A549 (cell line): ENCODE results near the gene ZDHHC11B.
"Not testable (repeated sequence)": the region's sequence is repeated elsewhere in the genome, so short reads cannot be mapped to it uniquely, and the experiment has no call there.

Source experiments
- JUN ChIP-seq, 2 experiments: fragments of >200 bp; sonication (Bioruptor Twin); formaldehyde crosslinking; IDR thresholded peaks; 2 replicates in 1 of 2; 3 replicates in 1 of 2; pipeline ENCODE4 v1.6.1; 2016 to 2017
- MAZ ChIP-seq: fragments of 150-350 bp; IDR thresholded peaks from 2 replicates; pipeline ENCODE4 v1.6.1; 2014; ENCODE audit warnings: antibody characterized with exemption, low read depth, low read length, borderline replicate concordance
- POLR2A ChIP-seq: IDR thresholded peaks from 2 replicates; pipeline ENCODE4 v1.6.1; 2012; ENCODE audit warnings: mild to moderate bottlenecking, low read length
- TF ChIP-seq, protein P1 (sequence below): IDR thresholded peaks from 2 replicates; pipeline ENCODE4 v1.6.1; 2012

DNA sequence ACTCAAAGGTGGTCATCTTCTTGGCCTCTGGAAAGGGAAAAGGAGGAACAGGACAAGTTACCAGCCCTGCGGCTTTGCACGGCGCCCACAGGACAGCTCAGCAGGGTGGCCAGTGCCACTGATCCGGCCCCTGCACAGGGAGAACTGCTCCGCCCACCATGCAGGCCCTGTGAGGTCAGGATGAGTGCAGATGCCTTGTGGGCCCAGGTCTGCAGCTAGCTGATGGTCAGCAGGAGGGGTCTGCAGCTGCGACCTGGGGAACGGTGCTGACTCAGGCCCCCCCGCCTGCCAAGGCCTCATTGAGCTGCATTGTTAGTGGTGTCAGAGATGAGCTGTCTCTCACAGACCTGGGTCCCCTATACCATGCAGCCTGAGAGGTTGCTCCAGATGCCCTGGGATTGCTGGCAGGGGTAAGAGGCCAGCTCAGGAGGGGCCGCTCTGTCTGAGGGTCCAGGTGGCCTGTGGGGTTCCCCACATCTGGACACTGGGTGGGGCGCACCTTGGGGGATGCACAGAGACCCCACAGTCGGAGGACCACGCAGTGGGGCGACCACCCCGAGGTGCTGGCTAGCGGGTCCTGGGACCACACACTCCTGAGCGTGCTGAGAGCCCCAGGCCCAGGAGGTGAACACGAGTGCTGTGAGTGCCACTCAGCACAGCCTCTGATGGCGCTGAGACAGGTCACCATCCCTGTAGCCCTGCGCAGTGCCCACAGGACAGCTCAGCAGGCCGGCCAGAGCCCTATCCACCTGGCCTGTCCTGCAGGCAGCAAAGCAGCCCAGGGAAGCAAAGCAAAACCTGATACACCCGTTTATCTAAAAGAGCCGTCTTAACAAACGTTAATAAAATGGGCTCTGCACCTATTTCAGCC, 39.0 kb downstream of the ZDHHC11B start:
- TF ChIP-seq, protein P1, sequence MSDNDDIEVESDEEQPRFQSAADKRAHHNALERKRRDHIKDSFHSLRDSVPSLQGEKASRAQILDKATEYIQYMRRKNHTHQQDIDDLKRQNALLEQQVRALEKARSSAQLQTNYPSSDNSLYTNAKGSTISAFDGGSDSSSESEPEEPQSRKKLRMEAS: not testable (repeated sequence)
- not testable (repeated sequence) for TF ChIP-seq JUN (IDR thresholded peaks at IDR 0.05); POLR2A; MAZ
